ENCODE measurements around the gene PGM2. TPM values are rescaled to one million over a fixed set of nuclear protein-coding genes. Genes with fewer than 3 reads are reported as not detected.
"Not testable (repeated sequence)": the region's sequence is repeated elsewhere in the genome, so short reads cannot be mapped to it uniquely, and the experiment has no call there.

Gene PGM2
- 10 to 100 TPM; 75.7 to 78.7 TPM for total RNA-seq

- peak; percentile 94 for DNase-seq
- H3K4me1 Mint-ChIP-seq: peaks cover 36% of the 10 kb centered on the region
- peak within 1 kb of the TSS; percentile 94 for H3K4me3 Mint-ChIP-seq
- no peaks in the 10 kb centered on the region for H3K9me3 Mint-ChIP-seq
- no peaks in the 10 kb centered on the region for H3K27me3 Mint-ChIP-seq
- H3K36me3 Mint-ChIP-seq: peaks cover 21% of the 10 kb centered on the region
- peak within 1 kb of the TSS; percentile 93 for H3K27ac Mint-ChIP-seq
These were observed at the start of gene PGM2 for GRCh38 chr4:37826295-37827029. Gene PGM2 (plus strand): TSS chr4:37826686. CDS start chr4:37826733, 47 bp downstream.

- H3K27me3 Mint-ChIP-seq: no peaks in the 10 kb centered on the region
- H3K4me3 Mint-ChIP-seq: no peak overlapping the region
- no peak for DNase-seq
- H3K27ac Mint-ChIP-seq: no peak overlapping the region
- peaks cover 12% of the 10 kb centered on the region for H3K36me3 Mint-ChIP-seq
- peaks cover 17% of the 10 kb centered on the region for H3K4me1 Mint-ChIP-seq
- H3K9me3 Mint-ChIP-seq: peaks cover 27% of the 10 kb centered on the region
These were observed 46.6 kb upstream of the PGM2 start for GRCh38 chr4:37779896-37780295.

- Mint-ChIP-seq H3K9me3 (peaks cover 27% of the 10 kb centered on the region), H3K4me3 (no peak overlapping the region), H3K4me1 (peaks cover 17% of the 10 kb centered on the region), H3K27me3 (no peaks in the 10 kb centered on the region), H3K27ac (peak overlapping the region; percentile 71), H3K36me3 (peaks cover 12% of the 10 kb centered on the region)
- peak; percentile 10 for DNase-seq
These were observed 45.9 kb upstream of the PGM2 start for GRCh38 chr4:37780444-37781130.

GRCh38 chr4:37781131-37781455 lies 45.4 kb upstream of the PGM2 start:
- Mint-ChIP-seq H3K9me3 (peaks cover 27% of the 10 kb centered on the region), H3K4me1 (peaks cover 17% of the 10 kb centered on the region), H3K4me3 (no peak overlapping the region), H3K36me3 (peaks cover 12% of the 10 kb centered on the region), H3K27me3 (no peaks in the 10 kb centered on the region), H3K27ac (peak overlapping the region; percentile 71)
- no peak for DNase-seq

GRCh38 chr4:37786267-37786666 lies 40.2 kb upstream of the PGM2 start:
- not testable (repeated sequence) for H3K27ac Mint-ChIP-seq, H3K4me3 Mint-ChIP-seq, H3K36me3 Mint-ChIP-seq, DNase-seq, H3K4me1 Mint-ChIP-seq, H3K27me3 Mint-ChIP-seq
- H3K9me3 Mint-ChIP-seq: peaks cover 19% of the 10 kb centered on the region

GRCh38 chr4:37787883-37788460 lies 38.5 kb upstream of the PGM2 start:
- not testable (repeated sequence) for H3K27ac Mint-ChIP-seq, H3K36me3 Mint-ChIP-seq, DNase-seq, H3K4me3 Mint-ChIP-seq, H3K27me3 Mint-ChIP-seq, H3K4me1 Mint-ChIP-seq
- H3K9me3 Mint-ChIP-seq: peaks cover 14% of the 10 kb centered on the region

- H3K4me1 Mint-ChIP-seq: peaks cover 4% of the 10 kb centered on the region
- no peaks in the 10 kb centered on the region for H3K27me3 Mint-ChIP-seq
- H3K36me3 Mint-ChIP-seq: no peaks in the 10 kb centered on the region
These were observed 37.7 kb upstream of the PGM2 start for GRCh38 chr4:37788819-37789218.

GRCh38 chr4:37792241-37792640 lies 34.2 kb upstream of the PGM2 start:
- Mint-ChIP-seq H3K4me1 (peaks cover 2% of the 10 kb centered on the region), H3K9me3 (peaks cover 9% of the 10 kb centered on the region), H3K4me3 (no peak overlapping the region), H3K27ac (no peak overlapping the region), H3K27me3 (no peaks in the 10 kb centered on the region), H3K36me3 (no peaks in the 10 kb centered on the region)
- no peak for DNase-seq

More at GRCh38 chr4:37788819-37789218, 37.7 kb upstream of the PGM2 start:
- Mint-ChIP-seq H3K4me3 (no peak overlapping the region), H3K27ac (no peak overlapping the region), H3K9me3 (peaks cover 12% of the 10 kb centered on the region)
- DNase-seq: no peak

- peak; percentile 4 for DNase-seq
These were observed 32.9 kb upstream of the PGM2 start for GRCh38 chr4:37793562-37793961.

GRCh38 chr4:37794056-37794455 lies 32.4 kb upstream of the PGM2 start:
- H3K27me3 Mint-ChIP-seq: no peaks in the 10 kb centered on the region
- peaks cover 9% of the 10 kb centered on the region for H3K9me3 Mint-ChIP-seq
- no peak overlapping the region for H3K4me3 Mint-ChIP-seq
- H3K4me1 Mint-ChIP-seq: no peaks in the 10 kb centered on the region
- DNase-seq: no peak
- H3K27ac Mint-ChIP-seq: no peak overlapping the region
- H3K36me3 Mint-ChIP-seq: no peaks in the 10 kb centered on the region

More at GRCh38 chr4:37793562-37793961, 32.9 kb upstream of the PGM2 start:
- peaks cover 9% of the 10 kb centered on the region for H3K9me3 Mint-ChIP-seq
- no peaks in the 10 kb centered on the region for H3K27me3 Mint-ChIP-seq
- H3K4me3 Mint-ChIP-seq: no peak overlapping the region
- H3K27ac Mint-ChIP-seq: no peak overlapping the region
- no peaks in the 10 kb centered on the region for H3K36me3 Mint-ChIP-seq
- no peaks in the 10 kb centered on the region for H3K4me1 Mint-ChIP-seq

- DNase-seq: no peak
- H3K36me3 Mint-ChIP-seq: no peaks in the 10 kb centered on the region
These were observed 30.8 kb upstream of the PGM2 start for GRCh38 chr4:37795581-37796195.

GRCh38 chr4:37797374-37797773 lies 29.1 kb upstream of the PGM2 start:
- H3K36me3 Mint-ChIP-seq: no peaks in the 10 kb centered on the region
- no peaks in the 10 kb centered on the region for H3K4me1 Mint-ChIP-seq
- H3K4me3 Mint-ChIP-seq: no peak overlapping the region
- H3K27ac Mint-ChIP-seq: no peak overlapping the region
- DNase-seq: no peak
- H3K9me3 Mint-ChIP-seq: no peaks in the 10 kb centered on the region
- no peaks in the 10 kb centered on the region for H3K27me3 Mint-ChIP-seq

More at GRCh38 chr4:37795581-37796195, 30.8 kb upstream of the PGM2 start:
- H3K9me3 Mint-ChIP-seq: peaks cover 7% of the 10 kb centered on the region
- no peak overlapping the region for H3K4me3 Mint-ChIP-seq
- H3K27ac Mint-ChIP-seq: no peak overlapping the region
- no peaks in the 10 kb centered on the region for H3K27me3 Mint-ChIP-seq
- no peaks in the 10 kb centered on the region for H3K4me1 Mint-ChIP-seq

- H3K27ac Mint-ChIP-seq: no peak overlapping the region
- no peaks in the 10 kb centered on the region for H3K4me1 Mint-ChIP-seq
- DNase-seq: no peak
- no peaks in the 10 kb centered on the region for H3K27me3 Mint-ChIP-seq
- H3K4me3 Mint-ChIP-seq: no peak overlapping the region
- H3K36me3 Mint-ChIP-seq: no peaks in the 10 kb centered on the region
- H3K9me3 Mint-ChIP-seq: no peaks in the 10 kb centered on the region
These were observed 28.6 kb upstream of the PGM2 start for GRCh38 chr4:37797923-37798322.

GRCh38 chr4:37798616-37799015 lies 27.9 kb upstream of the PGM2 start:
- no peaks in the 10 kb centered on the region for H3K27me3 Mint-ChIP-seq
- no peaks in the 10 kb centered on the region for H3K36me3 Mint-ChIP-seq
- no peaks in the 10 kb centered on the region for H3K9me3 Mint-ChIP-seq
- no peak overlapping the region for H3K4me3 Mint-ChIP-seq
- no peaks in the 10 kb centered on the region for H3K4me1 Mint-ChIP-seq
- H3K27ac Mint-ChIP-seq: no peak overlapping the region
- no peak for DNase-seq

- no peaks in the 10 kb centered on the region for H3K9me3 Mint-ChIP-seq
- H3K4me1 Mint-ChIP-seq: no peaks in the 10 kb centered on the region
- H3K4me3 Mint-ChIP-seq: no peak overlapping the region
- DNase-seq: no peak
- no peak overlapping the region for H3K27ac Mint-ChIP-seq
- no peaks in the 10 kb centered on the region for H3K27me3 Mint-ChIP-seq
- no peaks in the 10 kb centered on the region for H3K36me3 Mint-ChIP-seq
These were observed 26.4 kb upstream of the PGM2 start for GRCh38 chr4:37799941-37800554.

All from activated naive CD8-positive, alpha-beta T cell treated with anti-CD3 and anti-CD28 coated beads for 36 hours (primary cell).